HG02840 (cell line): ENCODE data around the gene DNAJC9.

Experiments used
- ATAC-seq: cut with Tn5 transposase; IDR thresholded peaks from one replicate; pipeline ENCODE4 v1.9.1; 2021; ENCODE audit warnings: mild to moderate bottlenecking, moderate library complexity, moderate number of reproducible peaks; ENCODE audit not compliant: unreplicated experiment, low FRiP score

The DNAJC9 gene

GRCh38 chr10:73205081-73205480 lies 42.0 kb downstream of the DNAJC9 start:
- no peak for ATAC-seq
